GM12878 (cell line): ENCODE measurements around the gene SETBP1. TPM values are rescaled to one million over a fixed set of nuclear protein-coding genes. Genes with fewer than 3 reads are reported as not detected.

Experiments
- ATAC-seq: fragments of 200-7000 bp; cut with Tn5 transposase; 3 replicates; pipeline ENCODE4 v1.9.1; 2020; ENCODE audit warnings: mild to moderate bottlenecking, moderate library complexity
- BruUV-seq: library from RNA; stranded (reverse); fragments of 400-500 nt; replicated peaks from 2 replicates; lab custom pipeline; 2021; lab: Mats Ljungman, UMichigan
- CTCF ChIA-PET: fragments of 300-600 bp; sonication (Branson Sonifier 250); formaldehyde crosslinking; extraction: SDS; loops from one replicate; lab custom pipeline; 2021; ENCODE audit warnings: inconsistent platforms; lab: Yijun Ruan, JAX
- POLR2A ChIA-PET: fragments of 350-600 bp; formaldehyde crosslinking; extraction: SDS; loops from one replicate; lab custom pipeline; 2021; ENCODE audit warnings: inconsistent platforms; lab: Charles Lee
- RAD21 ChIA-PET: fragments of 300-600 bp; sonication (Branson Sonifier 250); formaldehyde crosslinking; loops from one replicate; lab custom pipeline; 2023; ENCODE audit warnings: antibody characterized with exemption; ENCODE audit not compliant: unreplicated experiment; lab: Charles Lee
- SMC1A ChIA-PET: fragments of 300-600 bp; sonication (Branson Sonifier 250); formaldehyde crosslinking; loops from one replicate; lab custom pipeline; 2023; ENCODE audit not compliant: unreplicated experiment, uncharacterized antibody; lab: Charles Lee
- DNase-seq: peaks from one replicate; pipeline ENCODE4 v3.0.0-alpha.2; 2011; ENCODE audit warnings: low read depth, low spot score
- FAIRE-seq: peaks from 3 replicates; lab custom pipeline; 2011; peaks lifted over from hg19 to GRCh38; lab: Jason Lieb, UNC
- H2AFZ ChIP-seq: 2 replicates; pipeline ENCODE4 v1.6.0; 2011; ENCODE audit warnings: low read depth, low read length, control low read depth; ENCODE audit not compliant: control insufficient read depth
- H3K27ac ChIP-seq: 2 replicates; pipeline ENCODE4 v1.5.1; 2011; ENCODE audit warnings: control low read depth; ENCODE audit not compliant: control insufficient read depth, insufficient read depth
- H3K27me3 ChIP-seq, 2 experiments: replicated peaks in 1 of 2; 2 replicates each; pipeline versions ENCODE4 v1.6.0 to v1.6.1; 2011; ENCODE audit warnings: low read length in 1 of 2; ENCODE audit not compliant: control insufficient read depth in 2 of 2, insufficient read depth in 2 of 2
- H3K36me3 ChIP-seq, 2 experiments: 2 replicates each; pipeline ENCODE4 v1.5.1; 2011; ENCODE audit warnings: low read length in 1 of 2; ENCODE audit not compliant: control insufficient read depth in 2 of 2, insufficient read depth in 2 of 2
- H3K4me1 ChIP-seq: 2 replicates; pipeline ENCODE4 v1.6.1; 2011; ENCODE audit warnings: mild to moderate bottlenecking, low read length, moderate library complexity, mixed read lengths; ENCODE audit not compliant: control insufficient read depth, insufficient read depth
- H3K4me2 ChIP-seq: 2 replicates; pipeline ENCODE4 v1.6.0; 2011; ENCODE audit warnings: control low read depth; ENCODE audit not compliant: control insufficient read depth, insufficient read depth
- H3K4me3 ChIP-seq: fragments of 200-600 bp; sonication (generic); 2 replicates; pipeline ENCODE4 v1.5.1; 2016
- H3K79me2 ChIP-seq: 2 replicates; pipeline ENCODE4 v1.6.0; 2011; ENCODE audit warnings: low read length; ENCODE audit not compliant: control insufficient read depth, insufficient read depth
- H3K9ac ChIP-seq: 2 replicates; pipeline ENCODE4 v1.8.0; 2011; ENCODE audit warnings: low read length, control low read depth, mixed read lengths; ENCODE audit not compliant: control insufficient read depth, insufficient read depth
- H3K9me3 ChIP-seq: replicated peaks from 3 replicates; pipeline ENCODE4 v1.5.1; 2011; ENCODE audit warnings: mild to moderate bottlenecking, low read length; ENCODE audit not compliant: control insufficient read depth, insufficient read depth
- H4K20me1 ChIP-seq: 2 replicates; pipeline ENCODE4 v1.6.0; 2011; ENCODE audit not compliant: control insufficient read depth, insufficient read depth
- ATF7 ChIP-seq: fragments of 450-650 bp; IDR thresholded peaks from 2 replicates; pipeline ENCODE4 v1.6.1; 2016; ENCODE audit warnings: low read depth, mild to moderate bottlenecking
- BCL11A ChIP-seq: IDR thresholded peaks from 2 replicates; pipeline ENCODE4 v1.6.1; 2011; ENCODE audit warnings: low read depth, low read length
- CBX5 ChIP-seq: sonication (generic); IDR thresholded peaks from 2 replicates; pipeline ENCODE4 v1.6.1; 2016; ENCODE audit warnings: low read depth, moderate library complexity, mild to moderate bottlenecking, inconsistent platforms
- EED ChIP-seq: sonication (generic); IDR thresholded peaks from 2 replicates; pipeline ENCODE4 v1.6.1; 2016; ENCODE audit warnings: antibody characterized with exemption, low read depth
- IKZF2 ChIP-seq, 2 experiments: fragments of 450-650 bp; IDR thresholded peaks; 2 replicates each; pipeline ENCODE4 v1.6.1; 2017; ENCODE audit warnings: mild to moderate bottlenecking in 2 of 2, moderate library complexity in 2 of 2
- JUND ChIP-seq: IDR thresholded peaks from 2 replicates; pipeline ENCODE4 v1.6.1; 2012; ENCODE audit warnings: low read depth, mild to moderate bottlenecking, low read length, improper control_type of control experiment, moderate library complexity
- KLF5 ChIP-seq: fragments of 450-650 bp; IDR thresholded peaks from 2 replicates; pipeline ENCODE4 v1.6.1; 2014; ENCODE audit warnings: mild to moderate bottlenecking; ENCODE audit not compliant: partially characterized antibody
- POLR2AphosphoS5 ChIP-seq: IDR thresholded peaks from 2 replicates; pipeline ENCODE4 v1.6.1; 2011; ENCODE audit warnings: mild to moderate bottlenecking, low read length, inconsistent platforms
- SRF ChIP-seq, 2 experiments: IDR thresholded peaks; 2 replicates each; pipeline ENCODE4 v1.6.1; 2011; ENCODE audit warnings: low read depth in 2 of 2, low read length in 2 of 2, mild to moderate bottlenecking in 1 of 2, moderate library complexity in 1 of 2
- ZBED1 ChIP-seq: IDR thresholded peaks from 2 replicates; pipeline ENCODE4 v1.6.1; 2016; ENCODE audit warnings: borderline replicate concordance
- WGBS: methylation state at CpG from one replicate; pipeline ENCODE4 v1.1.6; 2016; ENCODE audit warnings: low lambda C conversion rate; ENCODE audit not compliant: insufficient replicate concordance, insufficient coverage; ENCODE audit errors: missing lambda C conversion rate; 5-methylcytosine and 5-hydroxymethylcytosine counted together
- in situ Hi-C: fragments of 300-500 bp; cut with MboI; formaldehyde crosslinking; loops from 9 replicates; pipeline ENCODE4 v1.14.3; 2018; ENCODE audit warnings: mixed read lengths
- intact Hi-C: fragments of 100-400 bp; cut with micrococcal nuclease; formaldehyde crosslinking; loops from one replicate; pipeline ENCODE4 v1.14.2; 2022; ENCODE audit not compliant: unreplicated experiment
- polyA plus RNA-seq, 11 experiments: library from polyadenylated mRNA; depleted of rRNA in 4 of 11; unstranded in 6 of 11; stranded (reverse) in 5 of 11; fragments of >200 nt; fragmentation: Nextera tagmentation in 4 of 11; fragmentation: Illumina TruSeq in 1 of 11; extraction: Ambion mirVana in 4 of 11; extraction: Trizol in 1 of 11; gene quantifications; 1 replicate in 1 of 11; 2 replicates in 10 of 11; pipeline versions ENCODE4 v1.2.1 to v1.2.3, GENCODE V29; 2011 to 2016; ENCODE audit warnings: inconsistent platforms in 2 of 11, missing spikeins in 2 of 11, low read depth in 1 of 11
- total RNA-seq, 4 experiments: library from RNA; depleted of rRNA in 3 of 4; stranded (reverse); fragments of >200 nt in 3 of 4; fragmentation: Illumina TruSeq in 1 of 4; extraction: Trizol in 1 of 4; gene quantifications; 2 replicates each; pipeline versions ENCODE4 v1.2.1 to v1.2.3, GENCODE V29; 2013 to 2021
- TF ChIP-seq, protein P1 (sequence below): IDR thresholded peaks from 2 replicates; pipeline ENCODE4 v1.6.1; 2012; ENCODE audit warnings: low read depth, low read length, improper control_type of control experiment
- TF ChIP-seq, protein P2 (sequence below): fragments of 450-650 bp; conservative IDR thresholded peaks from 2 replicates; pipeline ENCODE4 v1.6.1; 2017; ENCODE audit warnings: mild to moderate bottlenecking, moderate library complexity

The SETBP1 gene
- total and polyA plus RNA-seq, 10 of the 15 experiments (the other 5 are each of a cell fraction or from before 2014, with no cell fraction given): 0.99 to 29.7 (median 8.3) TPM

DNA sequence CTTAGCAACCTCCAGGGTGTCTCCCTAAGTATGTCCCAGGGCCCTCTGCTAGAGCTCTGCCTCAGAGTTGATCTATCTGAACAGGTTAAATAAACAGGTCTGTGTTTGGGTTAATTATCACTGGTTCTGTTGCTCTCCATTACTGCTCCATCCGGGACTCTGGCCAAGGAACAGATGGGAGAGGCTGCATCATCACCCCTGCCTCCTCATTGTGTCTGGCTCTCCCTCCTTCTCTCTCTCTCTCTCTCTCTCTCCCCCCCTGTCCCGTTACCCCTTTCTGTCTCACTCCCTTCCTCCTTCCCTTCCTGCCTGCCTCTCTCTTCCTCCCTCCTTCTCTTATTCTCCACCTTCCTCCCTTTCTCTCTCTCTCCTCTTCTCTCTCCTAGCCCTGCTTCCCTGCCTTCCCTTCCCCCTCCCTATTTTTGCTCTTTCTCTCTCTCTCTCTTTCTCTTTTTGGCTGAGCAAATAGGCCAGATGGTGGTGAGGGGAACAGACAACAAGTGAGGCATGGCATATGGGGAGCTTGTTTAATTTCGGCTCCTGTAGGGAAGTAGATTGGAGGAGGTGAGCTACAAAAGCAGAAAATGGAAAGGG lies 62.1 kb downstream of the SETBP1 start:
- Histone ChIP-seq H3K27ac (peak overlapping the region; percentile 20; the same call in 1 of the 2 replicates), H3K36me3 (peaks cover 0 to 4% of the 10 kb centered on the region in 2 experiments; a peak in 1 of 4 replicates), H4K20me1 (no peaks in the 10 kb centered on the region), H3K9ac (no peak overlapping the region), H3K4me3 (no peak overlapping the region), H3K9me3 (no peaks in the 10 kb centered on the region), H3K27me3 (no peaks in the 10 kb centered on the region), H3K4me1 (peaks cover 22% of the 10 kb centered on the region), H3K79me2 (no peaks in the 10 kb centered on the region), H2AFZ (peak overlapping the region; percentile 8; the same call in 1 of the 2 replicates), H3K4me2 (peak overlapping the region; percentile 28)
- TF ChIP-seq ZBED1 (no peak), BCL11A (no peak), EED (peak; percentile 47; the same call in 1 of the 2 replicates), SRF (IDR thresholded peaks at IDR 0.05; ENCODE audit: low read depth in 2 of 2, low read length in 2 of 2) (no peak), IKZF2 (IDR thresholded peaks at IDR 0.05) (0 out of 4 replicates have a peak, but pooled peaks of 1 of the 2 experiments have one; percentile 20)
- BruUV-seq: no TSS peak
- FAIRE-seq (no peak), ATAC-seq (peak; percentile 21; the same call in 2 of the 3 replicates), DNase-seq (no peak)
- ChIA-PET POLR2A (no interaction called here), SMC1A (interaction anchor here (0.7 to 1.9 kb wide), 7 partner anchors 8 to 60 kb away, joined by 3 to 7 read pairs (median 5); no protein-coding TSS in a partner anchor), CTCF (interaction anchor here (0.9 kb wide), 1 partner anchor 9 kb away, joined by 3 read pairs; no protein-coding TSS in a partner anchor), RAD21 (no interaction called here)
- WGBS: 61% methylated on average over 3 of the region's 3 CpGs
- in situ Hi-C loops (no loop called here), intact Hi-C loops (no loop called here)

GRCh38 chr18:44743631-44744030 lies 62.9 kb downstream of the SETBP1 start:
- Histone ChIP-seq H3K27me3 (no peaks in the 10 kb centered on the region), H3K36me3 (peaks cover 0 to 4% of the 10 kb centered on the region in 2 experiments; a peak in 1 of 4 replicates), H4K20me1 (no peaks in the 10 kb centered on the region), H3K79me2 (no peaks in the 10 kb centered on the region), H3K4me1 (peaks cover 22% of the 10 kb centered on the region), H3K4me2 (peak overlapping the region; percentile 30; the same call in 1 of the 2 replicates), H3K9ac (no peak overlapping the region), H2AFZ (no peak overlapping the region), H3K27ac (peak overlapping the region; percentile 20; the same call in 1 of the 2 replicates), H3K4me3 (no peak overlapping the region), H3K9me3 (no peaks in the 10 kb centered on the region)
- RAD21 ChIA-PET: interaction anchor here (0.6 kb wide), 1 partner anchor 23 kb away, joined by 3 read pairs; no protein-coding TSS in a partner anchor
- POLR2A ChIA-PET: no interaction called here
- SMC1A ChIA-PET: interaction anchor here (0.7 to 1.9 kb wide), 4 partner anchors 14 to 59 kb away, joined by 3 to 7 read pairs (median 4); no protein-coding TSS in a partner anchor
- no TSS peak for BruUV-seq
- no peak for DNase-seq
- intact Hi-C loops (no loop called here), in situ Hi-C loops (no loop called here)
- CTCF ChIA-PET: no interaction called here
- ATAC-seq: no peak
- 65% methylated on average over 2 of the region's 2 CpGs for WGBS
- no peak for FAIRE-seq
- TF ChIP-seq JUND (no peak), ATF7 (no peak), KLF5 (no peak), CBX5 (no peak), POLR2AphosphoS5 (no peak)
- TF ChIP-seq, protein P1, sequence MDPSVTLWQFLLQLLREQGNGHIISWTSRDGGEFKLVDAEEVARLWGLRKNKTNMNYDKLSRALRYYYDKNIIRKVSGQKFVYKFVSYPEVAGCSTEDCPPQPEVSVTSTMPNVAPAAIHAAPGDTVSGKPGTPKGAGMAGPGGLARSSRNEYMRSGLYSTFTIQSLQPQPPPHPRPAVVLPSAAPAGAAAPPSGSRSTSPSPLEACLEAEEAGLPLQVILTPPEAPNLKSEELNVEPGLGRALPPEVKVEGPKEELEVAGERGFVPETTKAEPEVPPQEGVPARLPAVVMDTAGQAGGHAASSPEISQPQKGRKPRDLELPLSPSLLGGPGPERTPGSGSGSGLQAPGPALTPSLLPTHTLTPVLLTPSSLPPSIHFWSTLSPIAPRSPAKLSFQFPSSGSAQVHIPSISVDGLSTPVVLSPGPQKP: no peak
- TF ChIP-seq, protein P2, sequence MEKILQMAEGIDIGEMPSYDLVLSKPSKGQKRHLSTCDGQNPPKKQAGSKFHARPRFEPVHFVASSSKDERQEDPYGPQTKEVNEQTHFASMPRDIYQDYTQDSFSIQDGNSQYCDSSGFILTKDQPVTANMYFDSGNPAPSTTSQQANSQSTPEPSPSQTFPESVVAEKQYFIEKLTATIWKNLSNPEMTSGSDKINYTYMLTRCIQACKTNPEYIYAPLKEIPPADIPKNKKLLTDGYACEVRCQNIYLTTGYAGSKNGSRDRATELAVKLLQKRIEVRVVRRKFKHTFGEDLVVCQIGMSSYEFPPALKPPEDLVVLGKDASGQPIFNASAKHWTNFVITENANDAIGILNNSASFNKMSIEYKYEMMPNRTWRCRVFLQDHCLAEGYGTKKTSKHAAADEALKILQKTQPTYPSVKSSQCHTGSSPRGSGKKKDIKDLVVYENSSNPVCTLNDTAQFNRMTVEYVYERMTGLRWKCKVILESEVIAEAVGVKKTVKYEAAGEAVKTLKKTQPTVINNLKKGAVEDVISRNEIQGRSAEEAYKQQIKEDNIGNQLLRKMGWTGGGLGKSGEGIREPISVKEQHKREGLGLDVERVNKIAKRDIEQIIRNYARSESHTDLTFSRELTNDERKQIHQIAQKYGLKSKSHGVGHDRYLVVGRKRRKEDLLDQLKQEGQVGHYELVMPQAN: no peak
